SK-N-SH treated with all-trans-retinoic acid at 6 μM for 48 hours (cell line): ENCODE measurements around the gene SIPA1L2.

ENCODE experiments used
- ARNTL ChIP-seq: fragments of 450-650 bp; formaldehyde crosslinking; IDR thresholded peaks from 2 replicates; pipeline ENCODE4 v1.5.0; 2020; ENCODE audit warnings: low read depth, mild to moderate bottlenecking, moderate library complexity, borderline replicate concordance
- BACH2 ChIP-seq: fragments of 250-450 bp; sonication (Bioruptor Pico); IDR thresholded peaks from 2 replicates; pipeline ENCODE4 v1.9.0; 2021; ENCODE audit warnings: mild to moderate bottlenecking, borderline replicate concordance
- CSDC2 ChIP-seq: fragments of 250-450 bp; sonication (Bioruptor Pico); IDR thresholded peaks from 2 replicates; pipeline ENCODE4 v1.5.0; 2020; ENCODE audit warnings: mild to moderate bottlenecking, moderate library complexity
- ESRRG ChIP-seq: fragments of 250-450 bp; sonication (Bioruptor Pico); IDR thresholded peaks from 2 replicates; pipeline ENCODE4 v1.6.1; 2021; ENCODE audit warnings: mild to moderate bottlenecking
- GLIS3 ChIP-seq: fragments of 250-450 bp; sonication (Bioruptor Pico); IDR thresholded peaks from 2 replicates; pipeline ENCODE4 v1.5.0; 2020; ENCODE audit warnings: mild to moderate bottlenecking, moderate library complexity
- PATZ1 ChIP-seq: fragments of 250-450 bp; sonication (Bioruptor Pico); IDR thresholded peaks from 2 replicates; pipeline ENCODE4 v1.8.0; 2020; ENCODE audit warnings: mild to moderate bottlenecking, moderate library complexity, borderline replicate concordance
- PPARA ChIP-seq: fragments of 250-450 bp; sonication (Bioruptor Pico); IDR thresholded peaks from 2 replicates; pipeline ENCODE4 v1.5.0; 2020; ENCODE audit warnings: mild to moderate bottlenecking, borderline replicate concordance
- RARB ChIP-seq: fragments of 250-450 bp; sonication (Bioruptor Pico); IDR thresholded peaks from 2 replicates; pipeline ENCODE4 v1.8.0; 2021; ENCODE audit warnings: mild to moderate bottlenecking, moderate library complexity
- SNAI2 ChIP-seq: fragments of 250-450 bp; sonication (Bioruptor Pico); IDR thresholded peaks from 2 replicates; pipeline ENCODE4 v1.5.0; 2020; ENCODE audit warnings: mild to moderate bottlenecking, moderate library complexity
- TCF4 ChIP-seq: fragments of 250-450 bp; sonication (Bioruptor Pico); IDR thresholded peaks from 2 replicates; pipeline ENCODE4 v1.8.0; 2021; ENCODE audit warnings: mild to moderate bottlenecking, moderate library complexity, borderline replicate concordance
- ZC3H10 ChIP-seq: fragments of 250-450 bp; sonication (Bioruptor Pico); IDR thresholded peaks from 2 replicates; pipeline ENCODE4 v1.5.1; 2021; ENCODE audit warnings: mild to moderate bottlenecking, moderate library complexity
- ZFP3 ChIP-seq: fragments of 250-450 bp; sonication (Bioruptor Pico); IDR thresholded peaks from 2 replicates; pipeline ENCODE4 v1.5.0; 2020; ENCODE audit warnings: mild to moderate bottlenecking, moderate library complexity

GRCh38 chr1:232597721-232598120 lies 32.2 kb downstream of the SIPA1L2 start:
- TF ChIP-seq RARB (CRISPR knock-in tag) (no peak), ZC3H10 (CRISPR knock-in tag) (no peak), GLIS3 (no peak), TCF4 (CRISPR knock-in tag) (no peak), PPARA (no peak), BACH2 (no peak), ESRRG (CRISPR knock-in tag) (no peak), PATZ1 (CRISPR knock-in tag) (no peak), ARNTL (no peak), ZFP3 (CRISPR knock-in tag) (no peak), CSDC2 (CRISPR knock-in tag) (no peak), SNAI2 (CRISPR knock-in tag) (no peak)
